PFSK-1 (cell line): ENCODE data around the gene INTS3.

Source experiments
- POLR2AphosphoS5 ChIP-seq: IDR thresholded peaks from 2 replicates; pipeline ENCODE4 v1.6.1; 2012; ENCODE audit warnings: low read depth, mild to moderate bottlenecking, control low read depth, low read length, moderate library complexity
- TF ChIP-seq, protein P1 (sequence below), 2 experiments: IDR thresholded peaks; 2 replicates each; pipeline versions ENCODE4 v1.6.1 to v1.8.0; 2011 to 2012; ENCODE audit warnings: low read depth in 2 of 2, low read length in 2 of 2, control low read depth in 1 of 2, inconsistent platforms in 1 of 2, mild to moderate bottlenecking in 1 of 2, moderate library complexity in 1 of 2; ENCODE audit not compliant: insufficient read depth in 1 of 2

DNA sequence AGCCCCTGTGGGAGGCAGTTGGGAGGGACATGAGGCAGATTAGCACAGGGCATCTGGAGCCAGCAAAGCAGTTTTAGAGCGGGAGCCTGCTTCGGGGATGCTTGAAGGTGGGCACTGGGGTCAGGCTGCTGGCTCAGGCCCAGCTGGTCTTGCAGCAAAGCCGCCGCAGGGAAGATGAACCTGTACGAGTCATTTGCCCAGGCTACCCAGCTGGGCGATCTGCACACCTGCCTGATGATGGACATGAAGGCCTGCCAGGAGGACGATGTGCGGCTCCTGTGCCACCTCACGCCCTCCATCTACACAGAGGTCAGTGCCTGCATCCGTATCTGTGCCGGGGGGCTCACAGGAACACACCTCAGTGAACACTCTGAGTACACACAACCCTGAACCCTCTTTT is 39.7 kb downstream of the INTS3 start:
- TF ChIP-seq, protein P1, sequence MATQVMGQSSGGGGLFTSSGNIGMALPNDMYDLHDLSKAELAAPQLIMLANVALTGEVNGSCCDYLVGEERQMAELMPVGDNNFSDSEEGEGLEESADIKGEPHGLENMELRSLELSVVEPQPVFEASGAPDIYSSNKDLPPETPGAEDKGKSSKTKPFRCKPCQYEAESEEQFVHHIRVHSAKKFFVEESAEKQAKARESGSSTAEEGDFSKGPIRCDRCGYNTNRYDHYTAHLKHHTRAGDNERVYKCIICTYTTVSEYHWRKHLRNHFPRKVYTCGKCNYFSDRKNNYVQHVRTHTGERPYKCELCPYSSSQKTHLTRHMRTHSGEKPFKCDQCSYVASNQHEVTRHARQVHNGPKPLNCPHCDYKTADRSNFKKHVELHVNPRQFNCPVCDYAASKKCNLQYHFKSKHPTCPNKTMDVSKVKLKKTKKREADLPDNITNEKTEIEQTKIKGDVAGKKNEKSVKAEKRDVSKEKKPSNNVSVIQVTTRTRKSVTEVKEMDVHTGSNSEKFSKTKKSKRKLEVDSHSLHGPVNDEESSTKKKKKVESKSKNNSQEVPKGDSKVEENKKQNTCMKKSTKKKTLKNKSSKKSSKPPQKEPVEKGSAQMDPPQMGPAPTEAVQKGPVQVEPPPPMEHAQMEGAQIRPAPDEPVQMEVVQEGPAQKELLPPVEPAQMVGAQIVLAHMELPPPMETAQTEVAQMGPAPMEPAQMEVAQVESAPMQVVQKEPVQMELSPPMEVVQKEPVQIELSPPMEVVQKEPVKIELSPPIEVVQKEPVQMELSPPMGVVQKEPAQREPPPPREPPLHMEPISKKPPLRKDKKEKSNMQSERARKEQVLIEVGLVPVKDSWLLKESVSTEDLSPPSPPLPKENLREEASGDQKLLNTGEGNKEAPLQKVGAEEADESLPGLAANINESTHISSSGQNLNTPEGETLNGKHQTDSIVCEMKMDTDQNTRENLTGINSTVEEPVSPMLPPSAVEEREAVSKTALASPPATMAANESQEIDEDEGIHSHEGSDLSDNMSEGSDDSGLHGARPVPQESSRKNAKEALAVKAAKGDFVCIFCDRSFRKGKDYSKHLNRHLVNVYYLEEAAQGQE (IDR thresholded peaks at IDR 0.05; ENCODE audit: insufficient read depth in 1 of 2, low read depth in 2 of 2, low read length in 2 of 2) = no peak
- no peak for TF ChIP-seq POLR2AphosphoS5
